GM23338 (cell line): ENCODE results near the gene EYS. TPM values are rescaled to one million over a fixed set of nuclear protein-coding genes. Genes with fewer than 3 reads are reported as not detected.

ENCODE experiments used
- ATAC-seq: fragments of 200-7000 bp; cut with Tn5 transposase; 3 replicates; pipeline ENCODE4 v1.9.1; 2020
- DNase-seq: peaks from one replicate; pipeline ENCODE4 v3.0.0-alpha.2; 2015; ENCODE audit warnings: low spot score
- H2AFZ ChIP-seq: fragments of 200-600 bp; sonication (generic); 2 replicates; pipeline ENCODE4 v1.8.0; 2016; ENCODE audit warnings: antibody characterized with exemption, mild to moderate bottlenecking, moderate library complexity
- H3F3A ChIP-seq: fragments of 200-600 bp; sonication (generic); replicated peaks from 2 replicates; pipeline ENCODE4 v1.8.0; 2017; ENCODE audit warnings: antibody characterized with exemption, mixed run types, low read depth
- H3K27ac ChIP-seq: fragments of 200-600 bp; sonication (generic); 2 replicates; pipeline ENCODE4 v1.6.1; 2016; ENCODE audit warnings: low read depth
- H3K27me3 ChIP-seq: fragments of 200-600 bp; sonication (generic); 2 replicates; pipeline ENCODE4 v1.8.0; 2016; ENCODE audit warnings: mild to moderate bottlenecking, mixed run types, moderate library complexity; ENCODE audit not compliant: insufficient read depth
- H3K36me3 ChIP-seq: fragments of 200-600 bp; sonication (generic); 2 replicates; pipeline ENCODE4 v1.8.0; 2016; ENCODE audit warnings: mild to moderate bottlenecking; ENCODE audit not compliant: insufficient read depth
- H3K4me1 ChIP-seq: fragments of 200-600 bp; sonication (generic); 2 replicates; pipeline ENCODE4 v1.8.0; 2016; ENCODE audit warnings: mild to moderate bottlenecking, moderate library complexity; ENCODE audit not compliant: insufficient read depth
- H3K4me2 ChIP-seq: fragments of 200-600 bp; sonication (generic); 2 replicates; pipeline ENCODE4 v1.7.1; 2017; ENCODE audit warnings: mixed run types
- H3K4me3 ChIP-seq: fragments of 200-600 bp; sonication (generic); 2 replicates; pipeline ENCODE4 v1.6.1; 2016; ENCODE audit warnings: mixed run types
- H3K79me2 ChIP-seq: fragments of 200-600 bp; sonication (generic); replicated peaks from 2 replicates; pipeline ENCODE4 v1.8.0; 2017; ENCODE audit warnings: mild to moderate bottlenecking; ENCODE audit not compliant: insufficient read depth
- H3K9me2 ChIP-seq: fragments of 200-600 bp; sonication (generic); 2 replicates; pipeline ENCODE4 v1.8.0; 2017; ENCODE audit not compliant: insufficient read depth
- H4K20me1 ChIP-seq: fragments of 200-600 bp; sonication (generic); replicated peaks from 2 replicates; pipeline ENCODE4 v1.8.0; 2017; ENCODE audit warnings: mild to moderate bottlenecking; ENCODE audit not compliant: insufficient read depth
- H3K27ac Mint-ChIP-seq: 2 replicates; pipeline ENCODE4 v1.8.0; 2020; ENCODE audit warnings: inconsistent platforms, mild to moderate bottlenecking, moderate library complexity, mixed read lengths
- H3K27me3 Mint-ChIP-seq: 3 replicates; pipeline ENCODE4 v1.8.0; 2022; ENCODE audit warnings: low read depth, mild to moderate bottlenecking, moderate library complexity, mixed read lengths, inconsistent platforms; ENCODE audit not compliant: insufficient read depth, poor library complexity
- H3K36me3 Mint-ChIP-seq: 3 replicates; pipeline ENCODE4 v1.8.0; 2021; ENCODE audit warnings: low read depth, mild to moderate bottlenecking, inconsistent platforms, moderate library complexity, mixed read lengths
- H3K4me1 Mint-ChIP-seq: 3 replicates; pipeline ENCODE4 v1.8.0; 2020; ENCODE audit warnings: mild to moderate bottlenecking, inconsistent platforms, mixed read lengths
- H3K4me3 Mint-ChIP-seq: 3 replicates; pipeline ENCODE4 v1.8.0; 2021; ENCODE audit warnings: moderate library complexity, mild to moderate bottlenecking, inconsistent platforms, mixed read lengths
- H3K9me3 Mint-ChIP-seq: 3 replicates; pipeline ENCODE4 v1.8.0; 2020; ENCODE audit warnings: moderate library complexity, mild to moderate bottlenecking, inconsistent platforms, mixed read lengths
- ETS1 ChIP-seq: IDR thresholded peaks from 2 replicates; pipeline ENCODE4 v1.6.1; 2016; ENCODE audit warnings: antibody characterized with exemption
- EZH2 ChIP-seq: fragments of 200-600 bp; sonication (generic); IDR thresholded peaks from one replicate; pipeline ENCODE4 v1.8.0; 2017; ENCODE audit warnings: antibody characterized with exemption, mild to moderate bottlenecking, low read depth; ENCODE audit not compliant: unreplicated experiment
- EZH2phosphoT487 ChIP-seq: fragments of 200-600 bp; sonication (generic); IDR thresholded peaks from one replicate; pipeline ENCODE4 v1.8.1; 2018; ENCODE audit warnings: antibody characterized with exemption; ENCODE audit not compliant: unreplicated experiment
- JUNB ChIP-seq: IDR thresholded peaks from one replicate; pipeline ENCODE4 v1.6.1; 2016; ENCODE audit warnings: antibody characterized with exemption; ENCODE audit not compliant: unreplicated experiment
- NANOG ChIP-seq: IDR thresholded peaks from 2 replicates; pipeline ENCODE4 v1.6.1; 2016; ENCODE audit warnings: antibody characterized with exemption, borderline replicate concordance
- POLR2AphosphoS5 ChIP-seq: IDR thresholded peaks from 2 replicates; pipeline ENCODE4 v1.6.1; 2016; ENCODE audit warnings: antibody characterized with exemption, low read depth
- REST ChIP-seq: IDR thresholded peaks from one replicate; pipeline ENCODE4 v1.6.1; 2018; ENCODE audit warnings: antibody characterized with exemption; ENCODE audit not compliant: unreplicated experiment
- STAT1 ChIP-seq: IDR thresholded peaks from one replicate; pipeline ENCODE4 v1.6.1; 2016; ENCODE audit warnings: antibody characterized with exemption; ENCODE audit not compliant: unreplicated experiment
- ZNF114 ChIP-seq: fragments of 250-450 bp; sonication (Bioruptor Pico); IDR thresholded peaks from 2 replicates; pipeline ENCODE4 v1.5.0; 2020; ENCODE audit warnings: mild to moderate bottlenecking, moderate library complexity
- ZNF331 ChIP-seq: fragments of 250-450 bp; sonication (Bioruptor Pico); IDR thresholded peaks from 2 replicates; pipeline ENCODE4 v1.5.0; 2020; ENCODE audit warnings: low read depth, mild to moderate bottlenecking, moderate library complexity
- ZNF462 ChIP-seq: fragments of 250-450 bp; sonication (Bioruptor Pico); IDR thresholded peaks from 2 replicates; pipeline ENCODE4 v1.5.0; 2020; ENCODE audit warnings: mild to moderate bottlenecking, moderate library complexity
- polyA plus RNA-seq: library from polyadenylated mRNA; unstranded; fragments of >200 nt; fragmentation: Nextera tagmentation; extraction: Ambion mirVana; gene quantifications from 2 replicates; pipeline ENCODE4 v1.2.1, GENCODE V29; 2016
- total RNA-seq: library from RNA; depleted of rRNA; stranded (reverse); fragments of >200 nt; shearing (Covaris generic); gene quantifications from 2 replicates; pipeline ENCODE4 v1.2.3, GENCODE V29; 2014

EYS gene
- total and polyA plus RNA-seq, 2 experiments from 2014 or later: 0.38 to 0.52 TPM

- TF ChIP-seq REST: no peak
- TF ChIP-seq ZNF331 (CRISPR knock-in tag): no peak
- no peak for TF ChIP-seq JUNB
Measured at GRCh38 chr6:64848467-64848866, 858.6 kb downstream of the EYS start (continued).

- Mint-ChIP-seq H3K27me3 (no peaks in the 10 kb centered on the region), H3K4me3 (no peak overlapping the region), H3K36me3 (peaks cover 10% of the 10 kb centered on the region; the same call in 2 of the 3 replicates), H3K27ac (no peak overlapping the region), H3K9me3 (peaks cover 20% of the 10 kb centered on the region), H3K4me1 (no peaks in the 10 kb centered on the region)
- Histone ChIP-seq H4K20me1 (no peaks in the 10 kb centered on the region), H3F3A (no peaks in the 10 kb centered on the region), H3K36me3 (no peaks in the 10 kb centered on the region), H3K4me2 (no peak overlapping the region), H3K27me3 (no peaks in the 10 kb centered on the region), H3K4me3 (no peak overlapping the region), H3K9me2 (0 out of 2 replicates have a peak, but pooled peaks cover 1% of the 10 kb centered on the region), H3K27ac (no peak overlapping the region), H3K4me1 (no peaks in the 10 kb centered on the region), H2AFZ (no peak overlapping the region), H3K79me2 (no peaks in the 10 kb centered on the region)
- DNase-seq: no peak
- no peak for ATAC-seq
- TF ChIP-seq ZNF114 (no peak), STAT1 (no peak), EZH2phosphoT487 (no peak), JUNB (no peak), ETS1 (no peak), ZNF331 (CRISPR knock-in tag) (no peak), NANOG (no peak), POLR2AphosphoS5 (no peak), ZNF462 (CRISPR knock-in tag) (no peak), REST (no peak), EZH2 (no peak)
Measured at GRCh38 chr6:64847396-64847795, 859.6 kb downstream of the EYS start.
